ENCODE measurements around the gene TMOD1. TPM values are rescaled to one million over a fixed set of nuclear protein-coding genes. Genes with fewer than 3 reads are reported as not detected.
"Not testable (repeated sequence)": the region's sequence is repeated elsewhere in the genome, so short reads cannot be mapped to it uniquely, and the experiment has no call there.

TMOD1 gene
- total and polyA plus RNA-seq, 9 of the 15 experiments (the other 6 are each of a cell fraction or from before 2014, with no cell fraction given): 7.1 to 41.2 (median 14.2) TPM

DNA sequence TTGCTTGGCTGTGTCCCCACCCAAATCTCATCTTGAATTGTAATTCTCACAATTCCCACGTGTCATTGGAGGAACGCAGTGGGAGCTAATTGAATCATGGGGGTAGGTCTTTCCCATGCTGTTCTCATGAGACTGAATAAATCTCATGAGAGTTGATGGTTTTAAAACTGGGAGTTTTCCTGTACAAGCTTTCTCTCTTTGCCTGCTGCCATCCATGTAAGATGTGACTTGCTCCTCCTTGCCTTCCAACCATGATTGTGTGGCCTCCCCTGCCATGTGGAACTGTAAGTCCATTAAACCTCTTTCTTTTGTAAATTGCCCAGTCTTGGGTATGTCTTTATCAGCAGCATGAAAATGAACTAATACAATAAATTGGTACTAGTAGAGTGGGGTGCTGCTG, 118.6 kb downstream of the TMOD1 start:
- H4K20me1 ChIP-seq (replicated peaks; ENCODE audit: control insufficient read depth, insufficient read depth, low read length); H3K9me1 ChIP-seq (ENCODE audit: control insufficient read depth, insufficient read depth, low read length); in situ Hi-C loops (cut with MboI); H2AFZ ChIP-seq (ENCODE audit: low read depth, low read length); ATAC-seq; H3K4me1 ChIP-seq (replicated peaks in 1 of 2; ENCODE audit: control insufficient read depth in 2 of 2, insufficient read depth in 2 of 2, low read length in 2 of 2); FAIRE-seq; CTCF ChIA-PET (ENCODE audit: low intra/inter-chr PET ratio); H3K9me3 ChIP-seq (replicated peaks; ENCODE audit: control insufficient read depth, insufficient read depth, low read depth, low read length); H3K27me3 ChIP-seq (ENCODE audit: control insufficient read depth in 2 of 2, insufficient read depth in 2 of 2, low read length in 2 of 2); DNase-seq (ENCODE audit: extremely low read depth in 1 of 4, low spot score in 3 of 4); H3K79me2 ChIP-seq (ENCODE audit: control insufficient read depth, insufficient read depth, low read length); H3K27ac ChIP-seq (ENCODE audit: extremely low read depth, low read depth, low read length); intact Hi-C loops (cut with micrococcal nuclease); BruUV-seq (replicated peaks); H3K4me2 ChIP-seq (ENCODE audit: insufficient read depth, low read length); H3K9ac ChIP-seq (ENCODE audit: insufficient read depth in 1 of 2, low read depth in 2 of 2, low read length in 2 of 2); H3K4me3 ChIP-seq: not testable (repeated sequence)
- TF ChIP-seq ZNF431 (CRISPR knock-in tag; IDR thresholded peaks at IDR 0.05) (peak; percentile 98), TRIM24 (IDR thresholded peaks at IDR 0.05) (0 out of 4 replicates have a peak, but pooled peaks of 1 of the 2 experiments have one; percentile 13)
- peaks cover 68% of the 10 kb centered on the region for H3K36me3 ChIP-seq (ENCODE audit: control insufficient read depth, insufficient read depth, low read length)
- WGBS (ENCODE audit: insufficient coverage, low coverage, missing lambda C conversion rate): 91% methylated on average over 2 of the region's 2 CpGs
- POLR2A ChIA-PET: interaction anchor here (0.9 kb wide), 1 partner anchor 24 kb away, joined by 3 read pairs; no protein-coding TSS in a partner anchor

DNA sequence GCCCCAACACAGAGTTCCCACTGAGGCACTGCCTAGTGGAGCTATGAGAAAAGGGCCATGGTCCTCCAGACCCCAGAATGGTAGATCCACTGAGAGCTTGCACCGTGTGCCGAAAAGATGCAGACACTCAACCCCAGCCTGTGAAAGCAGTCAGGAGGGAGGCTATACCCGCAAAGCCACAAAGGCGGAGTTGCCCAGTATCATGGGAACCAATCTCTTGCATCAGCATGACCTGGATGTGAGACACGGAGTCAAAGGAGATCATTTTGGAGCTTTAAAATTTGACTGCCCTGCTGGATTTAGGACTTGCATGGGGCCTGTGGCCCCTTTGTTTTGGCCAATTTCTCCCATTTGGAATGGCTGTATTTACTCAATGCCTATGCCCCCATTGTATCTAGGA, 121.0 kb downstream of the TMOD1 start:
- H2AFZ ChIP-seq (ENCODE audit: low read depth, low read length); H3K9me3 ChIP-seq (replicated peaks; ENCODE audit: control insufficient read depth, insufficient read depth, low read depth, low read length); H3K27me3 ChIP-seq (ENCODE audit: control insufficient read depth in 2 of 2, insufficient read depth in 2 of 2, low read length in 2 of 2); H3K4me1 ChIP-seq (replicated peaks in 1 of 2; ENCODE audit: control insufficient read depth in 2 of 2, insufficient read depth in 2 of 2, low read length in 2 of 2); BruUV-seq (replicated peaks); in situ Hi-C loops (cut with MboI); H3K4me2 ChIP-seq (ENCODE audit: insufficient read depth, low read length); CTCF ChIA-PET (ENCODE audit: low intra/inter-chr PET ratio); H3K4me3 ChIP-seq; FAIRE-seq; H3K27ac ChIP-seq (ENCODE audit: extremely low read depth, low read depth, low read length); DNase-seq (ENCODE audit: extremely low read depth in 1 of 4, low spot score in 3 of 4); H3K79me2 ChIP-seq (ENCODE audit: control insufficient read depth, insufficient read depth, low read length); H4K20me1 ChIP-seq (replicated peaks; ENCODE audit: control insufficient read depth, insufficient read depth, low read length); intact Hi-C loops (cut with micrococcal nuclease); H3K9me1 ChIP-seq (ENCODE audit: control insufficient read depth, insufficient read depth, low read length); H3K9ac ChIP-seq (ENCODE audit: insufficient read depth in 1 of 2, low read depth in 2 of 2, low read length in 2 of 2); TF ChIP-seq CEBPG (tag; conservative IDR thresholded peaks at IDR 0.05 in 1 of 2, IDR thresholded peaks at IDR 0.05 in 1 of 2): not testable (repeated sequence)
- ATAC-seq: peak; percentile 57
- WGBS (ENCODE audit: insufficient coverage, low coverage, missing lambda C conversion rate): 81% methylated on average over 5 of the region's 5 CpGs
- POLR2A ChIA-PET: interaction anchor here (0.8 kb wide), 1 partner anchor 11 kb away, joined by 4 read pairs; the partner anchor contains the start of genes NCBP1 and TSTD2
- TF ChIP-seq CEBPG (CRISPR knock-in tag; IDR thresholded peaks at IDR 0.05): peak; percentile 59; the same call in 1 of the 2 replicates
- TF ChIP-seq, protein P1, sequence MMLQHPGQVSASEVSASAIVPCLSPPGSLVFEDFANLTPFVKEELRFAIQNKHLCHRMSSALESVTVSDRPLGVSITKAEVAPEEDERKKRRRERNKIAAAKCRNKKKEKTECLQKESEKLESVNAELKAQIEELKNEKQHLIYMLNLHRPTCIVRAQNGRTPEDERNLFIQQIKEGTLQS (IDR thresholded peaks at IDR 0.05): peak; percentile 50; the same call in 1 of the 2 replicates
- TF ChIP-seq, protein P1 (CRISPR knock-in tag; conservative IDR thresholded peaks at IDR 0.05): not testable (repeated sequence)
- TF ChIP-seq, protein P2, sequence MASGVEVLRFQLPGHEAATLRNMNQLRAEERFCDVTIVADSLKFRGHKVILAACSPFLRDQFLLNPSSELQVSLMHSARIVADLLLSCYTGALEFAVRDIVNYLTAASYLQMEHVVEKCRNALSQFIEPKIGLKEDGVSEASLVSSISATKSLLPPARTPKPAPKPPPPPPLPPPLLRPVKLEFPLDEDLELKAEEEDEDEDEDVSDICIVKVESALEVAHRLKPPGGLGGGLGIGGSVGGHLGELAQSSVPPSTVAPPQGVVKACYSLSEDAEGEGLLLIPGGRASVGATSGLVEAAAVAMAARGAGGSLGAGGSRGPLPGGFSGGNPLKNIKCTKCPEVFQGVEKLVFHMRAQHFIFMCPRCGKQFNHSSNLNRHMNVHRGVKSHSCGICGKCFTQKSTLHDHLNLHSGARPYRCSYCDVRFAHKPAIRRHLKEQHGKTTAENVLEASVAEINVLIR (CRISPR knock-in tag; IDR thresholded peaks at IDR 0.05): 0 out of 2 replicates have a peak, but pooled peaks have one; percentile 18
- TF ChIP-seq, protein P3, sequence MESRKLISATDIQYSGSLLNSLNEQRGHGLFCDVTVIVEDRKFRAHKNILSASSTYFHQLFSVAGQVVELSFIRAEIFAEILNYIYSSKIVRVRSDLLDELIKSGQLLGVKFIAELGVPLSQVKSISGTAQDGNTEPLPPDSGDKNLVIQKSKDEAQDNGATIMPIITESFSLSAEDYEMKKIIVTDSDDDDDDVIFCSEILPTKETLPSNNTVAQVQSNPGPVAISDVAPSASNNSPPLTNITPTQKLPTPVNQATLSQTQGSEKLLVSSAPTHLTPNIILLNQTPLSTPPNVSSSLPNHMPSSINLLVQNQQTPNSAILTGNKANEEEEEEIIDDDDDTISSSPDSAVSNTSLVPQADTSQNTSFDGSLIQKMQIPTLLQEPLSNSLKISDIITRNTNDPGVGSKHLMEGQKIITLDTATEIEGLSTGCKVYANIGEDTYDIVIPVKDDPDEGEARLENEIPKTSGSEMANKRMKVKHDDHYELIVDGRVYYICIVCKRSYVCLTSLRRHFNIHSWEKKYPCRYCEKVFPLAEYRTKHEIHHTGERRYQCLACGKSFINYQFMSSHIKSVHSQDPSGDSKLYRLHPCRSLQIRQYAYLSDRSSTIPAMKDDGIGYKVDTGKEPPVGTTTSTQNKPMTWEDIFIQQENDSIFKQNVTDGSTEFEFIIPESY (CRISPR knock-in tag; IDR thresholded peaks at IDR 0.05): peak; percentile 63; the same call in 1 of the 2 replicates
- TF ChIP-seq, protein P4, sequence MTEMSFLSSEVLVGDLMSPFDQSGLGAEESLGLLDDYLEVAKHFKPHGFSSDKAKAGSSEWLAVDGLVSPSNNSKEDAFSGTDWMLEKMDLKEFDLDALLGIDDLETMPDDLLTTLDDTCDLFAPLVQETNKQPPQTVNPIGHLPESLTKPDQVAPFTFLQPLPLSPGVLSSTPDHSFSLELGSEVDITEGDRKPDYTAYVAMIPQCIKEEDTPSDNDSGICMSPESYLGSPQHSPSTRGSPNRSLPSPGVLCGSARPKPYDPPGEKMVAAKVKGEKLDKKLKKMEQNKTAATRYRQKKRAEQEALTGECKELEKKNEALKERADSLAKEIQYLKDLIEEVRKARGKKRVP (CRISPR knock-in tag; IDR thresholded peaks at IDR 0.05): peak; percentile 77
- H3K36me3 ChIP-seq (ENCODE audit: control insufficient read depth, insufficient read depth, low read length): peaks cover 63% of the 10 kb centered on the region

Measured in K562 (cell line).